H1 (cell line): Measurements from ENCODE around the gene COX19. TPM values are rescaled to one million over a fixed set of nuclear protein-coding genes. Genes with fewer than 3 reads are reported as not detected.

Experiments used
- CTCF ChIA-PET: fragments of 300-600 bp; sonication (Branson Sonifier 250); formaldehyde crosslinking; loops from one replicate; lab custom pipeline; 2021; ENCODE audit not compliant: partially characterized antibody; lab: Charles Lee
- POLR2A ChIA-PET: fragments of 300-600 bp; sonication (Branson Sonifier 250); formaldehyde crosslinking; loops from one replicate; lab custom pipeline; 2021; ENCODE audit warnings: inconsistent platforms; ENCODE audit not compliant: partially characterized antibody; lab: Charles Lee
- DNase-seq, 2 experiments: peaks; one replicate each; pipeline versions ENCODE4 v3.0.0 to v3.0.0-alpha.2; 2010 to 2022; ENCODE audit warnings: low spot score in 2 of 2, low read depth in 1 of 2, mixed read lengths in 1 of 2
- FAIRE-seq: peaks from 2 replicates; lab custom pipeline; 2011; peaks lifted over from hg19 to GRCh38; lab: Jason Lieb, UNC
- H2AFZ ChIP-seq: 2 replicates; pipeline ENCODE4 v1.8.1; 2012; ENCODE audit warnings: low read length, inconsistent platforms
- H2AK5ac ChIP-seq: 2 replicates; pipeline ENCODE4 v1.6.1; 2013; ENCODE audit warnings: low read depth, low read length
- H2BK120ac ChIP-seq: replicated peaks from 2 replicates; pipeline ENCODE3; 2013; ENCODE audit warnings: low read depth, low read length, inconsistent platforms
- H2BK12ac ChIP-seq: 2 replicates; pipeline ENCODE4 v1.6.1; 2013; ENCODE audit warnings: low read depth, low read length
- H2BK15ac ChIP-seq: 2 replicates; pipeline ENCODE4 v1.6.1; 2013; ENCODE audit warnings: low read length
- H2BK20ac ChIP-seq: 2 replicates; pipeline ENCODE4 v1.6.1; 2013; ENCODE audit warnings: low read length
- H2BK5ac ChIP-seq: 2 replicates; pipeline ENCODE4 v1.6.1; 2013; ENCODE audit warnings: low read depth, low read length
- H3K14ac ChIP-seq: 2 replicates; pipeline ENCODE4 v1.6.1; 2013; ENCODE audit warnings: inconsistent platforms; ENCODE audit not compliant: insufficient read length
- H3K18ac ChIP-seq: 2 replicates; pipeline ENCODE4 v1.6.1; 2013; ENCODE audit warnings: low read length; ENCODE audit errors: extremely low read depth
- H3K23ac ChIP-seq: 2 replicates; pipeline ENCODE4 v1.6.1; 2013; ENCODE audit warnings: inconsistent platforms; ENCODE audit not compliant: insufficient read length
- H3K23me2 ChIP-seq: 2 replicates; pipeline ENCODE4 v1.6.1; 2013; ENCODE audit warnings: low read depth, low read length
- H3K27ac ChIP-seq: 2 replicates; pipeline ENCODE4 v1.6.1; 2011; ENCODE audit warnings: low read depth, low read length, inconsistent platforms
- H3K27me3 ChIP-seq, 4 experiments: replicated peaks in 1 of 4; 1 replicate in 1 of 4; 2 replicates in 3 of 4; pipeline versions ENCODE4 v1.6.1 to v1.8.1; 2011 to 2013; ENCODE audit warnings: low read length in 3 of 4, mild to moderate bottlenecking in 3 of 4, inconsistent platforms in 2 of 4, mixed read lengths in 2 of 4, moderate library complexity in 1 of 4; ENCODE audit not compliant: control insufficient read depth in 3 of 4, insufficient read depth in 3 of 4; ENCODE audit errors: extremely low read depth in 1 of 4
- H3K36me3 ChIP-seq, 4 experiments: 2 replicates each; pipeline versions ENCODE4 v1.6.1 to v1.8.1; 2011 to 2013; ENCODE audit warnings: mild to moderate bottlenecking in 4 of 4, low read length in 3 of 4, moderate library complexity in 2 of 4, control low read depth in 1 of 4, inconsistent platforms in 1 of 4; ENCODE audit not compliant: insufficient read depth in 4 of 4, control insufficient read depth in 2 of 4
- H3K4ac ChIP-seq: replicated peaks from 2 replicates; pipeline ENCODE3; 2013; ENCODE audit warnings: low read length, low read depth, mixed read lengths, inconsistent platforms; ENCODE audit not compliant: insufficient read length
- H3K4me1 ChIP-seq, 4 experiments: replicated peaks in 1 of 4; 1 replicate in 1 of 4; 2 replicates in 3 of 4; pipeline versions ENCODE4 v1.6.1 to v1.8.1; 2011 to 2013; ENCODE audit warnings: low read length in 3 of 4, inconsistent platforms in 2 of 4, mixed read lengths in 1 of 4; ENCODE audit not compliant: insufficient read depth in 4 of 4, control insufficient read depth in 3 of 4
- H3K4me2 ChIP-seq, 2 experiments: 2 replicates each; pipeline versions ENCODE4 v1.6.1 to v1.8.1; 2011 to 2013; ENCODE audit warnings: low read depth in 2 of 2, low read length in 2 of 2, control low read depth in 1 of 2, inconsistent platforms in 1 of 2, mild to moderate bottlenecking in 1 of 2; ENCODE audit not compliant: insufficient read depth in 1 of 2
- H3K4me3 ChIP-seq, 4 experiments: fragments of 200-600, 300-600 bp in 1 of 4; sonication (generic), shearing (Covaris generic), sonication (Bioruptor Twin) in 1 of 4; 2 replicates each; pipeline versions ENCODE4 v1.5.1 to v1.8.1; 2011 to 2016; ENCODE audit warnings: low read length in 4 of 4, low read depth in 3 of 4, control low read depth in 2 of 4, inconsistent platforms in 2 of 4, mild to moderate bottlenecking in 2 of 4, mixed read lengths in 1 of 4, moderate library complexity in 1 of 4; ENCODE audit not compliant: insufficient read depth in 2 of 4; ENCODE audit errors: extremely low read depth in 1 of 4
- H3K56ac ChIP-seq: replicated peaks from 2 replicates; pipeline ENCODE3; 2013; ENCODE audit warnings: low read depth, mild to moderate bottlenecking, mixed read lengths, low read length, inconsistent platforms; ENCODE audit not compliant: insufficient read length
- H3K79me1 ChIP-seq: 2 replicates; pipeline ENCODE4 v1.6.1; 2013; ENCODE audit warnings: low read depth, low read length, control low read depth
- H3K79me2 ChIP-seq, 2 experiments: 2 replicates each; pipeline versions ENCODE4 v1.6.1 to v1.8.1; 2012 to 2013; ENCODE audit warnings: low read length in 2 of 2, mild to moderate bottlenecking in 2 of 2, inconsistent platforms in 1 of 2; ENCODE audit not compliant: insufficient read depth in 2 of 2, control insufficient read depth in 1 of 2
- H3K9ac ChIP-seq, 4 experiments: replicated peaks in 1 of 4; 1 replicate in 1 of 4; 2 replicates in 3 of 4; pipeline versions ENCODE4 v1.6.1 to v1.8.1; 2011 to 2013; ENCODE audit warnings: low read depth in 3 of 4, low read length in 3 of 4, control low read depth in 2 of 4, mild to moderate bottlenecking in 2 of 4, moderate library complexity in 2 of 4, inconsistent platforms in 1 of 4; ENCODE audit errors: extremely low read depth in 1 of 4
- H3K9me3 ChIP-seq, 2 experiments: 2 replicates each; pipeline versions ENCODE4 v1.6.1 to v1.8.1; 2012 to 2013; ENCODE audit warnings: mild to moderate bottlenecking in 2 of 2, moderate library complexity in 2 of 2, control low read depth in 1 of 2, inconsistent platforms in 1 of 2, low read depth in 1 of 2, low read length in 1 of 2, mixed read lengths in 1 of 2; ENCODE audit not compliant: insufficient read depth in 2 of 2
- H4K20me1 ChIP-seq, 2 experiments: replicated peaks in 1 of 2; 2 replicates each; pipeline versions ENCODE3 to v1.8.1; 2011 to 2013; ENCODE audit warnings: inconsistent platforms in 2 of 2, low read length in 2 of 2, mild to moderate bottlenecking in 1 of 2; ENCODE audit not compliant: insufficient read depth in 2 of 2, control insufficient read depth in 1 of 2
- H4K5ac ChIP-seq: 2 replicates; pipeline ENCODE4 v1.6.1; 2013; ENCODE audit warnings: low read length, low read depth, mixed read lengths, inconsistent platforms; ENCODE audit not compliant: insufficient read length
- H4K8ac ChIP-seq: 2 replicates; pipeline ENCODE4 v1.8.0; 2013; ENCODE audit warnings: mild to moderate bottlenecking, moderate library complexity, low read length, inconsistent platforms; ENCODE audit not compliant: insufficient read depth; ENCODE audit errors: extremely low read depth
- H4K91ac ChIP-seq: replicated peaks from 2 replicates; pipeline ENCODE3; 2013; ENCODE audit warnings: low read length, mixed read lengths, inconsistent platforms; ENCODE audit not compliant: insufficient read length
- BRCA1 ChIP-seq: IDR thresholded peaks from 2 replicates; pipeline ENCODE4 v1.6.1; 2012; ENCODE audit warnings: low read depth, low read length, improper control_type of control experiment
- WGBS, 2 experiments: shearing (Covaris generic) in 1 of 2; methylation state at CpG; one replicate each; pipeline versions ENCODE4 v1.1.6 to v1.1.7; 2013 to 2015; ENCODE audit warnings: low lambda C conversion rate in 2 of 2, mixed read lengths in 2 of 2, inconsistent platforms in 1 of 2, low coverage in 1 of 2, missing lambda C conversion rate in 1 of 2; ENCODE audit not compliant: insufficient replicate concordance in 2 of 2, insufficient coverage in 1 of 2, insufficient read length in 1 of 2; ENCODE audit errors: extremely low coverage in 1 of 2, missing lambda C conversion rate in 1 of 2; 5-methylcytosine and 5-hydroxymethylcytosine counted together
- polyA plus RNA-seq, 7 experiments: library from polyadenylated mRNA; depleted of rRNA in 3 of 7; stranded (reverse) in 5 of 7; unstranded in 2 of 7; fragments of >200 nt in 5 of 7; fragments of 200-250 nt in 2 of 7; gene quantifications; 1 replicate in 5 of 7; 2 replicates in 1 of 7; 4 replicates in 1 of 7; pipeline versions ENCODE4 v1.2.1 to v1.2.3, GENCODE V29; 2011 to 2013; ENCODE audit warnings: missing spikeins in 2 of 7, mixed read lengths in 2 of 7
- total RNA-seq: library from RNA; stranded (reverse); fragmentation: NEBNext Ultra II Directional; extraction: Animal tissue kit (Norgen Biotek cat#: 25700); gene quantifications from 2 replicates; pipeline ENCODE4 v1.2.1, GENCODE V29; 2021
- TF ChIP-seq, protein P1 (sequence below): IDR thresholded peaks from 2 replicates; pipeline ENCODE4 v1.6.1; 2012; ENCODE audit warnings: inconsistent platforms

The COX19 gene
- total and polyA plus RNA-seq, 2 of the 8 experiments (the other 6 are each of a cell fraction or from before 2014, with no cell fraction given) = 3.9 to 7.9 TPM

DNA sequence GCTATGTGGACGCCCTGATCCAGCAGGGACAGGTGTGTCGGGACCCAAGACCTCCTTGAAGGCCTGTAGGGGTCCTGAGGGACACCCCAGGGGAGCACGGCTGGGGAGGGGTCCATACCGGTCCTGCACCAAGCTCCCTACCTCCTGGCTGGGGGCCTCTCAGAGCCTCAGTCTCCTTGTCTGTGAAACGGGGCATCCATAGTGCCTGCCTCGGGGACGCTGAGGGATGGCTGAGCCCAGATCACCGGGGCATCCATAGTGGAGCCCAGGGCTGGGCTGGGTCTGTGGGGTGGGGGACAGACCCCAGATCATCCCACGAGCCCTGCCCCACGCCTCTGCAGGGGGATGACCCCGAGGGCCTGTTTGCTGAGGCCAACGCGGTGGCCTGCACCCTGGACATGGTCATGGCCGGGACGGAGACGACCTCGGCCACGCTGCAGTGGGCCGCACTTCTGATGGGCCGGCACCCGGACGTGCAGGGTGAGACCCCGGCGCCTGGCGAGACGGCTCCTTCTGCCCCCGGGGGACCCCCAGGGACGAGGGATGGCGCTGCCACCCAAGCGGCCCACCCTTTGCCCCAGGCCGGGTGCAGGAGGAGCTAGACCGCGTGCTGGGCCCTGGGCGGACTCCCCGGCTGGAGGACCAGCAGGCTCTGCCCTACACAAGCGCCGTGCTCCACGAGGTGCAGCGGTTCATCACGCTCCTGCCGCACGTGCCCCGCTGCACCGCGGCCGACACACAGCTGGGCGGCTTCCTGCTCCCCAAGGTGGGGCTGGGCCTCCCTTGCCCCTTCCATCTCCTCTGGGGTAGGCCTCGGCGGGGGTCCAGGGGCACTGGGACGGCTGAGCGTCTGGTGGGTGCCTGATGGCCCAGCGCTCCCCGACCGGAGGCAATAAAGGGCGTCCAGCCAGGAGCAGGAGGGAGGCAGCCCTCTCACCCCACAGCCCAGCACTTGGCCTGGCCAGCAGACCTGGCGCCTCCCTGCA, 11.7 kb upstream of the COX19 start:
- Histone ChIP-seq H3K14ac (peak overlapping the region; percentile 16), H3K4ac (no peak overlapping the region), H2BK20ac (no peak overlapping the region), H4K91ac (no peak overlapping the region), H2AK5ac (no peak overlapping the region), H2BK5ac (no peak overlapping the region), H3K23me2 (no peaks in the 10 kb centered on the region), H3K23ac (no peak overlapping the region), H3K18ac (no peak overlapping the region), H4K5ac (no peak overlapping the region), H2AFZ (no peak overlapping the region), H3K4me2 (no peak overlapping the region), H3K9me3 (no peaks in the 10 kb centered on the region), H3K27me3 (no peaks in the 10 kb centered on the region), H3K4me3 (no peak overlapping the region), H3K36me3 (no peaks in the 10 kb centered on the region), H3K27ac (no peak overlapping the region), H3K4me1 (peaks cover 0 to 5% (median 1%) of the 10 kb centered on the region in 4 experiments; a peak in 3 of 7 replicates), H3K79me1 (no peaks in the 10 kb centered on the region), H3K56ac (no peak overlapping the region), H4K8ac (peak overlapping the region; percentile 79), H2BK15ac (no peak overlapping the region), H4K20me1 (no peaks in the 10 kb centered on the region), H3K9ac (no peak overlapping the region; a peak in 1 of 7 replicates), H2BK12ac (no peak overlapping the region; the same call in 1 of the 2 replicates), H3K79me2 (no peaks in the 10 kb centered on the region), H2BK120ac (no peak overlapping the region)
- 95% methylated on average over 22 of the region's 56 CpGs; no CpG with 5 or more reads in 1 of the 2 experiments for WGBS, 2 experiments
- ChIA-PET POLR2A (interaction anchor here (1.0 kb wide), 1 partner anchor 10 kb away, joined by 4 read pairs; no protein-coding TSS in a partner anchor), CTCF (interaction anchor here (1.2 to 1.6 kb wide), 3 partner anchors 11 to 189 kb away, joined by 3 read pairs; no protein-coding TSS in a partner anchor)
- FAIRE-seq = no peak
- no peak for DNase-seq
- TF ChIP-seq, protein P1, sequence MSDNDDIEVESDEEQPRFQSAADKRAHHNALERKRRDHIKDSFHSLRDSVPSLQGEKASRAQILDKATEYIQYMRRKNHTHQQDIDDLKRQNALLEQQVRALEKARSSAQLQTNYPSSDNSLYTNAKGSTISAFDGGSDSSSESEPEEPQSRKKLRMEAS = no peak
- no peak for TF ChIP-seq BRCA1
